Suprapubic skin (tissue), 4 donors: ENCODE results near the gene RNF125. TPM values are rescaled to one million over a fixed set of nuclear protein-coding genes. Genes with fewer than 3 reads are reported as not detected.

Experiments used
- DNase-seq, 2 donors: peaks; one replicate each; pipeline ENCODE4 v3.0.0-alpha.2; 2019; ENCODE audit warnings: low spot score in 2 of 2
- H3K27ac ChIP-seq: fragments of 200-600 bp; sonication (generic); one replicate; pipeline ENCODE4 v1.5.1; 2019
- H3K27me3 ChIP-seq: fragments of 200-600 bp; sonication (generic); one replicate; pipeline ENCODE4 v1.5.1; 2019
- H3K36me3 ChIP-seq: fragments of 200-600 bp; sonication (generic); one replicate; pipeline ENCODE4 v1.5.1; 2019
- H3K4me1 ChIP-seq: fragments of 200-600 bp; sonication (generic); one replicate; pipeline ENCODE4 v1.5.1; 2019
- H3K4me3 ChIP-seq: fragments of 200-600 bp; sonication (generic); one replicate; pipeline ENCODE4 v1.5.1; 2019; ENCODE audit warnings: mild to moderate bottlenecking
- H3K9me3 ChIP-seq: fragments of 200-600 bp; sonication (generic); one replicate; pipeline ENCODE4 v1.5.1; 2019
- CTCF ChIP-seq, 2 donors: fragments of 200-600 bp in 1 of 2; fragments of 450-650 bp in 1 of 2; sonication (generic) in 1 of 2; IDR thresholded peaks; one replicate each; pipeline ENCODE4 v1.5.1; 2016 to 2019; ENCODE audit warnings: antibody characterized with exemption in 2 of 2, mild to moderate bottlenecking in 1 of 2, moderate library complexity in 1 of 2
- EP300 ChIP-seq: sonication (generic); formaldehyde crosslinking; IDR thresholded peaks from one replicate; pipeline ENCODE4 v1.6.1; 2017; ENCODE audit warnings: antibody characterized with exemption
- POLR2A ChIP-seq, 2 donors: fragments of 450-650 bp; IDR thresholded peaks; one replicate each; pipeline ENCODE4 v1.6.1; 2017; ENCODE audit warnings: antibody characterized with exemption in 2 of 2, mild to moderate bottlenecking in 2 of 2, moderate library complexity in 2 of 2
- POLR2AphosphoS5 ChIP-seq, 3 donors: sonication (generic); formaldehyde crosslinking; IDR thresholded peaks; one replicate each; pipeline ENCODE4 v1.6.1; 2017; ENCODE audit warnings: antibody characterized with exemption in 3 of 3
- WGBS: methylation state at CpG from one replicate; pipeline ENCODE4 v1.1.5; 2018; 5-methylcytosine and 5-hydroxymethylcytosine counted together
- total RNA-seq, 4 donors: library from RNA; depleted of rRNA; stranded (reverse); fragments of >200 nt; gene quantifications; one replicate each; pipeline ENCODE4 v1.1.0, GENCODE V29; 2016

The RNF125 gene
- total RNA-seq, 4 donors from 2014 or later = 5.7 to 13.4 (median 11.2) TPM

DNA sequence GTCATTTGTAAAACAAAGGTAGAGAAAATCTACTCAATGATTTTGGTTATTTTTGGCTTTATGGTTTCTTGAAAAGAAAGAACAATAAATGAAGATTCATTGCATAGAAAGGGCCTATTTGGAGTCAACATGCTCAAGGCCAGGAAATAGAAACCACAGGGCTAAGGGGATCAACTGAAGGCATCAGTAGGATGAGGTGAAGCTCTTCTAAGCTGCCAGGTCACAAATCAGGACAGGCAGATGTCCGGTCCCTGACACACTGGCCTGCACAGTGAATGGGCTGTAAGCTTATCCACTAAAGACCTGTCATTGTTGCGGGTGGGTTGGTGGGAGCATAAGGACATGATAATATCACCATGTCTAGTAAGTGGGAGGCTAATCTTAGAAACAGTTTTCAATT lies 41.4 kb downstream of the RNF125 start:
- no peaks in the 10 kb centered on the region for H3K9me3 ChIP-seq
- 79% methylated on average over 2 of the region's 2 CpGs for WGBS
- no peaks in the 10 kb centered on the region for H3K27me3 ChIP-seq
- no peak for DNase-seq
- no peaks in the 10 kb centered on the region for H3K36me3 ChIP-seq
- H3K4me1 ChIP-seq = no peaks in the 10 kb centered on the region
- TF ChIP-seq CTCF (IDR thresholded peaks at IDR 0.05) = no peak
- no peak for TF ChIP-seq POLR2AphosphoS5 (IDR thresholded peaks at IDR 0.05)
- no peak for TF ChIP-seq EP300
- no peak for TF ChIP-seq POLR2A (IDR thresholded peaks at IDR 0.05)
- H3K27ac ChIP-seq = no peak overlapping the region
- no peak overlapping the region for H3K4me3 ChIP-seq

DNA sequence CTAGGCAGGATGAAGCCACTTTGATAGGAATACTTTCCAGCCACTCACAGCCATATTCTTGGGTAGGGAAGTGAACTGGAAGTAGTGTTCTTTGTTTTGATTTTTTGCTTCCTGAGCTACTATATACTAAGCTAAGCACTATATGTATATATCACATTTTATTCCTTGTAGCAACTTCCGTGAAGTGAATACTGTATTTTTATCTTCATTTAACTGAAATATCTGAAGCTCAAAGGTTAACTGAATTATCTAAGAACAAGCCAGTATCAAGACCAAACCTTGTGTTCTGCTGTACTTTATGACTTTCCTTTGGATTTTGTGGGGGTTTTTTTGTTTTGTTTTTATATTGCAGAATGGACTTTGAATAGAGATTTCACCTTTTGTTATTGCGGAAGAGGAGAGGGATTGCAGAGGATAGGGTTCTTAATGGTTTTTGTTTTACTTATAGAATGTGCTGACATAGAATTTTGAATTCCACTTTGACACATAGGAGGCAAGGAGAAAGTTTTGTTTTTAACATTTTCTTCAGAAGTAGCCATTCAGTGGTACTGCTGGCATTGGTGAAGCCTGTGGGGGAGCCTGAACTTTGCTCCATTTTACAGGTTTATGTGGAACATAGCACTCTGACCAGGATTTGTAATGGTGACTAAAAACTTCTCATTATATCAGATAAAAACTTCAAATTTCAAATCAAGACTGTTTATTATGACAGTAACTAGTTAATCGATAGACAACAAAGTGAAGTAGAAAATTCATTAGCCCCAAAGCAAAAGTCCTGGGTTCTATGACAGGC lies 48.9 kb downstream of the RNF125 start:
- no peaks in the 10 kb centered on the region for H3K9me3 ChIP-seq
- no peak overlapping the region for H3K27ac ChIP-seq
- DNase-seq = no peak
- no peaks in the 10 kb centered on the region for H3K27me3 ChIP-seq
- WGBS = 95% methylated on average over 3 of the region's 3 CpGs
- H3K36me3 ChIP-seq = peaks cover 10% of the 10 kb centered on the region
- no peak for TF ChIP-seq POLR2A (IDR thresholded peaks at IDR 0.05)
- no peak for TF ChIP-seq EP300
- no peak for TF ChIP-seq POLR2AphosphoS5 (IDR thresholded peaks at IDR 0.05)
- no peak for TF ChIP-seq CTCF (IDR thresholded peaks at IDR 0.05)
- no peaks in the 10 kb centered on the region for H3K4me1 ChIP-seq
- H3K4me3 ChIP-seq = no peak overlapping the region

- 59% methylated on average over 4 of the region's 4 CpGs for WGBS
- no peak overlapping the region for H3K27ac ChIP-seq
- H3K4me3 ChIP-seq = no peak overlapping the region
- DNase-seq = no peak
- no peaks in the 10 kb centered on the region for H3K27me3 ChIP-seq
- peaks cover 4% of the 10 kb centered on the region for H3K36me3 ChIP-seq
- H3K9me3 ChIP-seq = no peaks in the 10 kb centered on the region
- no peak for TF ChIP-seq EP300
- no peak for TF ChIP-seq CTCF (IDR thresholded peaks at IDR 0.05)
- no peak for TF ChIP-seq POLR2AphosphoS5 (IDR thresholded peaks at IDR 0.05)
- TF ChIP-seq POLR2A (IDR thresholded peaks at IDR 0.05) = no peak
- H3K4me1 ChIP-seq = no peaks in the 10 kb centered on the region
Observed at GRCh38 chr18:32072321-32072720, 53.7 kb downstream of the RNF125 start.

DNA sequence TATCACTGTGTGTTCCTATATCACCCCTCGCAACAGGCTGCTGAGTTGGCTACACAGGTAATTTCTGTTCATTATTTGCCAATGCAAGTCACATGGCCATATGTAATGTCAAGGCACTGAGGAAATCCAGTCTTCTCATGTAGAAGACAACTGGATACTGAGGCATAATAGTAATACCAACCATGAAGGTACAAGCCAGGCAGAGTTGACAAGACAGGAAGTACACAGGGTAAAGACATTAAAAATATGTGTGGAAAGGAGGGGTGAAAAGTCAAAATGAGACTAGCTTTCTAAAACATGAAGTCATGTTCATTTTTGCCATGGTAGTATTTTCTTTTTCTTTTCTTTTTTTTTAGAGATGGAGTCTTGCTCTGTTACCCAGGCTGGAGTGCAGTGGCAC lies 55.6 kb downstream of the RNF125 start:
- Histone ChIP-seq H3K27ac (no peak overlapping the region), H3K36me3 (no peaks in the 10 kb centered on the region), H3K4me3 (no peak overlapping the region), H3K4me1 (no peaks in the 10 kb centered on the region), H3K9me3 (no peaks in the 10 kb centered on the region), H3K27me3 (no peaks in the 10 kb centered on the region)
- no peak for TF ChIP-seq CTCF (IDR thresholded peaks at IDR 0.05)
- no peak for TF ChIP-seq POLR2A (IDR thresholded peaks at IDR 0.05)
- TF ChIP-seq EP300 = no peak
- no peak for TF ChIP-seq POLR2AphosphoS5 (IDR thresholded peaks at IDR 0.05)
- DNase-seq = no peak
- WGBS = 100% methylated on average over 1 of the region's 1 CpG

DNA sequence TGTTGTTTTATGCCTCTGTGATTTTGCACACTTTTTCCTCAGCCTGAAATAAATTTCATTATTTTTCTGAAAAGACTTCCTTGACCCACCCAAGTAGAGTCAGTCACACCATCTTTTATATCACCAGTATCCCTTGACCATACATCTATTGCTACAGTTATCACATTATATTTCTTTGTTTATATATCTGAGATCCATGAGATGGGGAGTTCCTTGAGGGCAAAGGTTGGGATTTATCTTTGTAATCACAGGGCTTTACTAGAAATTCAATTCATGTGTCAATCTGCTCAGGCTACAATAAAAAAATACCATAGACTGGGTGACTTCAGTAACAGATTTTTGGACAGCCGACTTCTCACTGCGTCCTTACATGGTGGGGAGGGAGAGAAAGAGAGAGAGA lies 60.2 kb downstream of the RNF125 start:
- Histone ChIP-seq H3K4me1 (no peaks in the 10 kb centered on the region), H3K4me3 (no peak overlapping the region), H3K27ac (no peak overlapping the region), H3K27me3 (no peaks in the 10 kb centered on the region), H3K36me3 (no peaks in the 10 kb centered on the region), H3K9me3 (no peaks in the 10 kb centered on the region)
- no peak for DNase-seq
- TF ChIP-seq POLR2AphosphoS5 (IDR thresholded peaks at IDR 0.05) (no peak), EP300 (no peak), POLR2A (IDR thresholded peaks at IDR 0.05) (no peak), CTCF (IDR thresholded peaks at IDR 0.05) (no peak)
- 94% methylated on average over 2 of the region's 2 CpGs for WGBS
